ENCODE data around the gene RAP1GAP2.

Gene RAP1GAP2

DNA sequence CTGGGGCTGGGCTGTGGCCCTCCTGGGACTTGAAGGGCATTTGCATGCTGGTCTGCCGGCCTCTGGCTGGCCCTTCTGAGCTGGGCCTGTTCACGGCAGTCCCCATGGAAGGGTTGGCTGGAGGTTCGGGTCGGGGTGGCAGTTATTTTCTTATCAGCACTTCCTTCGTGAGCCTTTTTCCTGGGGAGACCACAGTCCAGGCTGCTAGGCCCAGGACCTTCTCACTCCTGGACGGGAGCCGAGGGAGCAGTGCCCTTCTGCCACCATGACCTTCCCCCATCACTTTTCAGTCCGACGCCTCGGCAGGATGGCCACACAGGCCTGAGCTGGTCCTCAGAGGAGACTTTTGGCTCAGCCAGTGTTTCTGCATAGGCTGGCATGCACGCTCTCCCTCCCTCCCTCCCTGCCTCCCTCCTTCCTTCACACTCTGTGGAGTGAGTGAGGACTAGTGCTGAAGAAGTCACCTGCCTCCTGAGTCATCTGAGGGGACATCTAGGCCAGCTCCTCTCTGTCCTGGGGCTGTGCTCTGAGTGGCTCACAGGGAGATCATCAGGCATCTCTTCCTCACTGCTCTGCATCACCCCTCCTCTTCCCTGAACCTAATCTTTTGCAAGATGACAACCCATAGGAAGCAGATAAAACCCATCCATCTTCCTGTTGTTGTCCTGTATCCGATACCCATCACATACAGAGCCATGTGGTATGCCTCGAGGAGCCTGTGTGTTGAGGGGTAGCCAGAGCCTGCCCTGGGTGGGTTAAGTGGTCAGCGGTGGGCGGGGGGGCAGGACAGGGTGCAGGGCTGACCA lies 109.7 kb downstream of the RAP1GAP2 start:
- no peaks in the 10 kb centered on the region for H3K36me3 ChIP-seq (ENCODE audit: control insufficient read depth in 1 of 2, insufficient read depth in 2 of 2, low read length in 2 of 2)
- no peaks in the 10 kb centered on the region for H3K4me1 ChIP-seq (ENCODE audit: control insufficient read depth in 1 of 2, insufficient read depth in 2 of 2, low read length in 2 of 2)
- no peaks in the 10 kb centered on the region for H3K27me3 ChIP-seq (ENCODE audit: low read depth, low read length)
- H3K27ac ChIP-seq (ENCODE audit: low read length), result no peak overlapping the region
- H3K9me3 ChIP-seq (ENCODE audit: control insufficient read depth in 1 of 2, low read length in 2 of 2), result no peaks in the 10 kb centered on the region
- no peak overlapping the region for H3K4me3 ChIP-seq (ENCODE audit: low read depth in 1 of 2, low read length in 2 of 2)

DNA sequence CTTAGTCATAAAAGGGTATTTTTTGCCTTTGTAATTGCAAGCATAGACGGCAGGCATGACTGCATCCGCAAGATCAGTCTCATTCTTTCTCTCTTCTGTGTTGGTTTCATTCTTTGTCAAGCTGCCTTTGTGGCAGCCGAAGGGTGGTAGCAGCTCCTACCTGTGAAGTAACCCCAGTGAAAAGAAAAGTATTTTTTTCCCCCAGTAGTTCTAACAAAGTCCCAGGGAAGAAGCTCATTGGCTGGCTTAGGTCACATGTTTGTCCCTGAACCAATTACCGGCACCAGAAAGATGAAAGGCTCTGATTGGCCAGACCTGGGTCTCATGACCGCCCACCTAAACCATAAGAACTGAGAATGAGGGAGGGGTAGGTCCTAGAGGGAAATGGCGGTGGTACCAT lies 110.7 kb downstream of the RAP1GAP2 start:
- no peaks in the 10 kb centered on the region for H3K4me1 ChIP-seq (ENCODE audit: control insufficient read depth in 1 of 2, insufficient read depth in 2 of 2, low read length in 2 of 2)
- no peak overlapping the region for H3K27ac ChIP-seq (ENCODE audit: low read length)
- H3K9me3 ChIP-seq (ENCODE audit: control insufficient read depth in 1 of 2, low read length in 2 of 2), result no peaks in the 10 kb centered on the region
- H3K36me3 ChIP-seq (ENCODE audit: control insufficient read depth in 1 of 2, insufficient read depth in 2 of 2, low read length in 2 of 2), result no peaks in the 10 kb centered on the region
- H3K4me3 ChIP-seq (ENCODE audit: low read depth in 1 of 2, low read length in 2 of 2), result no peak overlapping the region
- H3K27me3 ChIP-seq (ENCODE audit: low read depth, low read length), result no peaks in the 10 kb centered on the region

DNA sequence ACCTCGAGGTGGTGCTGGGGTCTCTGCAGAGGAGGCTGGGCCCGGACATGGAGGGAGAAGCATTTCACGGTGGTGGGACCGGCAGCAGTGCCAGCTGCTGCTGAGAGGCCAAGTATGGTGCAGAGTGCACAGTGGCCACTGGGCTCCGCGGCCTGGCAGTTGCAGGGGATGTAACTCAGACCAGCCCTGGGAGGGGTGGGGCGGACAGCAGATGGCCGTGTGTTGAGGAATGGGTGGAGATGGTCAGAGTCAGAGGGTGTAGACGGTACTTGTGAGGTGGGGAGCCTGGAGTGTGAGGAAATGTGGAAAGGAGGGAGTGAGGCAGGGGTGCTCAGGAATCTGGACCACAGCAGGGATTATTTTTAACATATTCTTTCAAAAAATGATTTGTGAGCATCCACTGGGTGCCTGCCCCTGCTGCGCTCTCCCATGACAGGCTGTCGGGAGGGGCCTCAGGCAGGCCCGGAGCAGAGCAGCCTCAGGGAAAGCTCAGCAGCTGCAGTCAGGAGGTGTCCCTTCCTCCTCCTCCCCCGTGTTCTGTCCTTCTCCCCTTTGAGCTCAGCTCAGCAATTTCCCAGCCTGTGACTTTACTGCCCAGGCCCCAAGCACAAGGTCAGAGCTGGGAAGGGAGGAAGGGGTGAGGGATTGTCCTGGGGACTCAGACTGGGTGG lies 113.1 kb downstream of the RAP1GAP2 start:
- Histone ChIP-seq H3K4me3 (ENCODE audit: low read depth in 1 of 2, low read length in 2 of 2) (no peak overlapping the region), H3K36me3 (ENCODE audit: control insufficient read depth in 1 of 2, insufficient read depth in 2 of 2, low read length in 2 of 2) (no peaks in the 10 kb centered on the region), H3K27ac (ENCODE audit: low read length) (no peak overlapping the region), H3K9me3 (ENCODE audit: control insufficient read depth in 1 of 2, low read length in 2 of 2) (no peaks in the 10 kb centered on the region), H3K4me1 (ENCODE audit: control insufficient read depth in 1 of 2, insufficient read depth in 2 of 2, low read length in 2 of 2) (no peaks in the 10 kb centered on the region), H3K27me3 (ENCODE audit: low read depth, low read length) (no peaks in the 10 kb centered on the region)

DNA sequence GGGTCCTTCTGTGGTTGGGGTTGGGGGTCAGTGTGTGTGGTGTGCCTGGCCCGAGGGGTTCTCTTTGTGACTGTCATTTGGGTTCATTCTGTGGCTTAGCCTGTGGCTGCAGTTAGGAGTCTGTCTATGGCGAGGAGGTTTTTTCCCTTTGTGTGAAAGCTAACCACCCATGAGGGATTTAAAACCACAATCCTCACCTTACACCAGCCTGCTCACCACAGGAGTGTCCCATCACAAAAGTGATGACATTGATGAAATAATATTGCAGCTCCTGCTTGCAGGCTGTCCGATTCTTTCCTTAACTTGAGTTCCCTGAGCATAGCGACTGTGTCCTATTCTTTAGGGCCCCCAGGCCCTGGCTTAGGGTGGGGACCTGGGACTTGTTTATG lies 113.6 kb downstream of the RAP1GAP2 start:
- no peaks in the 10 kb centered on the region for H3K9me3 ChIP-seq (ENCODE audit: control insufficient read depth in 1 of 2, low read length in 2 of 2)
- no peaks in the 10 kb centered on the region for H3K36me3 ChIP-seq (ENCODE audit: control insufficient read depth in 1 of 2, insufficient read depth in 2 of 2, low read length in 2 of 2)
- no peaks in the 10 kb centered on the region for H3K27me3 ChIP-seq (ENCODE audit: low read depth, low read length)
- H3K4me3 ChIP-seq (ENCODE audit: low read depth in 1 of 2, low read length in 2 of 2), result no peak overlapping the region
- H3K27ac ChIP-seq (ENCODE audit: low read length), result no peak overlapping the region
- H3K4me1 ChIP-seq (ENCODE audit: control insufficient read depth in 1 of 2, insufficient read depth in 2 of 2, low read length in 2 of 2), result no peaks in the 10 kb centered on the region

DNA sequence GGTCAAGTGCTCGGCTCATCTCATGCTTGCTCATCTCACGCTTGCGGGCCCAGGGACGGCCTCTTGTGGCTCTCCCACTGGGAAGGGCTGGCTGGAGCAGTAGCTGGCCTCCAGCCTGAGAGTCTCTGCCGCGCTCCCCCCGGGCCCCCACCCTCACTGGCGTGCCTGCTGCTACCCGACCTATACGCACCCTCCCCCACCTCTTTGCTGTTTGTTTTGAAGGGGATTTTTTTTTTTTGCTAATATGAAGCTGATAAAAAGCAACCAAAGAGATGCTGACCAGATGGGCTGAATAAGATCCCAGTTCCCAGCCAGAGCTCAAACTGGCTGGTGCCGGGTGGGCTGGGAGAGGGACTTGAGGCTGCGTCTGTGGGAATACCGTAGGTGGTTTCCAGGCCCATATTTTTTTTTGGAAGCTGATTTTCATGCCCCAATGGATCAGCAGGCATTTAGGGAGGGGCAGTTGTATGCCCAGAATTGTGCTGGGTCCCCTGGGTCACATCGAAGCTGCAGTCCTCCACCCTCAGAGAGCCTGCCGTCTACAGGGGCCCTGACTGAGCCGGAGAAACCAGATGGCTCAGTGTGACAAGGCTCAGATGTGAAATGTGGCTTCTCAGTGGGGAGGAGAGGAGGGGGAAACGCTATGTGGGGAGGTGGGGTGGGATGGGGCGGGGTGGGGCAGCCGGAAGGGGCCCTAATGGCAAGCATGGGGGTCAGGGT lies 115.0 kb downstream of the RAP1GAP2 start:
- H3K9me3 ChIP-seq (ENCODE audit: control insufficient read depth in 1 of 2, low read length in 2 of 2), result no peaks in the 10 kb centered on the region
- no peak overlapping the region for H3K27ac ChIP-seq (ENCODE audit: low read length)
- no peaks in the 10 kb centered on the region for H3K4me1 ChIP-seq (ENCODE audit: control insufficient read depth in 1 of 2, insufficient read depth in 2 of 2, low read length in 2 of 2)
- no peaks in the 10 kb centered on the region for H3K36me3 ChIP-seq (ENCODE audit: control insufficient read depth in 1 of 2, insufficient read depth in 2 of 2, low read length in 2 of 2)
- H3K4me3 ChIP-seq (ENCODE audit: low read depth in 1 of 2, low read length in 2 of 2), result no peak overlapping the region
- no peaks in the 10 kb centered on the region for H3K27me3 ChIP-seq (ENCODE audit: low read depth, low read length)

DNA sequence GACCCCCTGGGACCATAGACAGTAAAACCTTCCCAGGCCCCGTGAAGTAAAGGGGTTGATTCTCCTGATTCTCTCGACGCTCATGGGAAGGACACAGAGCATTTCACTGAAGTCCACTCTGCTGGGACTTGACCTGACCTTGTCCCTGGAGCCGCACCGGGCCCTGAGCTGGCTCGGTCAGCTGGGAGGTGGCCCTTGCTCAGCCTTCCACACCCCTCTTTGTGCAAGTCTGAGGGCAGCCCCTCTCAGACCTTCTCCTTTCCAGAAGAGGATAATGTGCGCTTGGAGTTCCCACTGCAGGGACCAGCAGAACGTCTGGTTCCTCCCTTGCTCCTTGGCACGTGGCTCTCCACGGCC lies 115.5 kb downstream of the RAP1GAP2 start:
- Histone ChIP-seq H3K4me1 (ENCODE audit: control insufficient read depth in 1 of 2, insufficient read depth in 2 of 2, low read length in 2 of 2) (no peaks in the 10 kb centered on the region), H3K4me3 (ENCODE audit: low read depth in 1 of 2, low read length in 2 of 2) (no peak overlapping the region), H3K27me3 (ENCODE audit: low read depth, low read length) (no peaks in the 10 kb centered on the region), H3K9me3 (ENCODE audit: control insufficient read depth in 1 of 2, low read length in 2 of 2) (no peaks in the 10 kb centered on the region), H3K27ac (ENCODE audit: low read length) (no peak overlapping the region), H3K36me3 (ENCODE audit: control insufficient read depth in 1 of 2, insufficient read depth in 2 of 2, low read length in 2 of 2) (no peaks in the 10 kb centered on the region)

DNA sequence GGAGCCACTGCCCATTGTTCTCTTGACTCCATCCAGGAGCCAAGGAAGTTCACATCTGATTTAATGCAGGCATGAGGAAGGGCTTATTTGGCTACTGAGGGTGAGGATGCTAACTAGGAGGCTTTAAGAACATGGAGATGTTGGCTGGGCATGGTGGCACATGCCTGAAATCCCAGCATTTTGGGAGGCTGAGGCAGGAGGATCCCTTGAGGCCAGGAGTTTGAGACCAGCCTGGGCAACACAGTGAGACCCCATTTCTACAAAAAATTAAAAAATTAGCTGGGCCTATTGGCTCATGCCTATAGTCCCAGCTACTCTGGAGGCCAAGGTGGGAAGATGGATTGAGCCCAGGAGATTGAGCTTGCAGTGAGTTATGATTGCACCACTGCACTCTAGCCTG lies 116.5 kb downstream of the RAP1GAP2 start:
- H3K36me3 ChIP-seq (ENCODE audit: control insufficient read depth in 1 of 2, insufficient read depth in 2 of 2, low read length in 2 of 2), result no peaks in the 10 kb centered on the region
- no peaks in the 10 kb centered on the region for H3K9me3 ChIP-seq (ENCODE audit: control insufficient read depth in 1 of 2, low read length in 2 of 2)
- H3K4me3 ChIP-seq (ENCODE audit: low read depth in 1 of 2, low read length in 2 of 2), result no peak overlapping the region
- H3K27ac ChIP-seq (ENCODE audit: low read length), result no peak overlapping the region
- no peaks in the 10 kb centered on the region for H3K4me1 ChIP-seq (ENCODE audit: control insufficient read depth in 1 of 2, insufficient read depth in 2 of 2, low read length in 2 of 2)
- no peaks in the 10 kb centered on the region for H3K27me3 ChIP-seq (ENCODE audit: low read depth, low read length)

DNA sequence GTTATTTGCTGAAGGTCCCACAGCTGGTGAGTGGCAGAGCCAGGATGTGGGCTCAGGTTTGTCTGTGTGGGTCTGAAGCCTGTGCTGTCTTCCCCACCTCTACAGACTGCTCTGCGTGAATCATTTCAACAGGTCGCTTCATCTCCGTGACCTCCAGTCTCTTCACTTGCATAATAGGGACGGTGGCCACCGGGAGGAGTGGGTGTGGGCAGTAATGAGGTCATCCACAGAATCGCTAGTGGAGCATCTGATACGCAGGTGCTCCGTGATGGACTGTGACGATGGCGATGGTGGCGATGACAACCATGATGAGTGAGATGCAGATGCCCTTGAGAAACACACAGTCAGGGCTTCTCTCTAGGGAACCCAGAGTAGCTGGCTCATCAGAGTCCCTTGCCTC lies 120.2 kb downstream of the RAP1GAP2 start:
- no peak overlapping the region for H3K27ac ChIP-seq (ENCODE audit: low read length)
- no peaks in the 10 kb centered on the region for H3K36me3 ChIP-seq (ENCODE audit: control insufficient read depth in 1 of 2, insufficient read depth in 2 of 2, low read length in 2 of 2)
- no peaks in the 10 kb centered on the region for H3K9me3 ChIP-seq (ENCODE audit: control insufficient read depth in 1 of 2, low read length in 2 of 2)
- no peaks in the 10 kb centered on the region for H3K4me1 ChIP-seq (ENCODE audit: control insufficient read depth in 1 of 2, insufficient read depth in 2 of 2, low read length in 2 of 2)
- H3K4me3 ChIP-seq (ENCODE audit: low read depth in 1 of 2, low read length in 2 of 2), result no peak overlapping the region
- H3K27me3 ChIP-seq (ENCODE audit: low read depth, low read length), result no peaks in the 10 kb centered on the region

DNA sequence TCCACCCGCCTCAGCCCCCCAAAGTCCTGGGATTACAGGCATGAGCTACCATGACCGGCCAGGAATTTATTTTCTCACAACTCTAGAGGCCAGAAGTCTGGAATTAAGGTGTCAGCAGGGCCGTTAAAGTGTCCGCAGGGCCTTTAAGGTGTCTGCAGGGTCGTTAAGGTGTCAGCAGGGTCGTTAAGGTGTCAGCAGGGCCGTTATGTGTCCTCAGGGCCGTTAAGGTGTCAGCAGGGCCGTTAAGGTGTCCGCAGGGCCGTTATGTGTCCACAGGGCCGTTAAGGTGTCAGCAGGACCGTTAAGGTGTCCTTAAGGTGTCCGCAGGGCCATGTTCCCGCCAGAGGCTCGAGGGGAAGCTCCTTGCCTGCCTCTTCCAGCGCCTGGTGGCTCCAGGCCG lies 125.2 kb downstream of the RAP1GAP2 start:
- Histone ChIP-seq H3K27ac (ENCODE audit: low read length) (no peak overlapping the region), H3K4me1 (ENCODE audit: control insufficient read depth in 1 of 2, insufficient read depth in 2 of 2, low read length in 2 of 2) (no peaks in the 10 kb centered on the region), H3K27me3 (ENCODE audit: low read depth, low read length) (no peaks in the 10 kb centered on the region)

DNA sequence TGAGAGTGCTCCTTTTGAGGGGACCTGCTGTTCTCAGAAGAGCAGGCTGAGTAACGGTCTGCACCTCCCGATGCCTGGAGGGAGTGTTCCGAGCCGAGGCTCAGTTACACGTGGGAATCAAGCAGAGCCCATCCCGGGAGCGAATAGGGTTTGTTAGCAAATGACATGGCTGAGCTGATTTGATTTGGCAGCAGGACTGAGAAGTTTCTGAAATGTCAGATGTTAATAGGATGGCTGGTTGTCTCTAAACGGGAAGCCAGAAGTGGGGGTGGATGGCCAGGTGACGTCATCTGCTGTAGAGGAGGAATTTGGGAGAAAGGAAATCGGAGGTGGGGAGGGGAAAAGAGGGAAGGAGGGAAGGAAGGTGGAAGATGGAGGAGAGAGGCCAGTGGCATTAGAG lies 128.0 kb downstream of the RAP1GAP2 start:
- Histone ChIP-seq H3K4me3 (ENCODE audit: low read depth in 1 of 2, low read length in 2 of 2) (no peak overlapping the region), H3K4me1 (ENCODE audit: control insufficient read depth in 1 of 2, insufficient read depth in 2 of 2, low read length in 2 of 2) (no peaks in the 10 kb centered on the region)

More for the DNA sequence above, 125.2 kb downstream of the RAP1GAP2 start:
- Histone ChIP-seq H3K36me3 (ENCODE audit: control insufficient read depth in 1 of 2, insufficient read depth in 2 of 2, low read length in 2 of 2) (no peaks in the 10 kb centered on the region), H3K4me3 (ENCODE audit: low read depth in 1 of 2, low read length in 2 of 2) (no peak overlapping the region), H3K9me3 (ENCODE audit: control insufficient read depth in 1 of 2, low read length in 2 of 2) (no peaks in the 10 kb centered on the region)

DNA sequence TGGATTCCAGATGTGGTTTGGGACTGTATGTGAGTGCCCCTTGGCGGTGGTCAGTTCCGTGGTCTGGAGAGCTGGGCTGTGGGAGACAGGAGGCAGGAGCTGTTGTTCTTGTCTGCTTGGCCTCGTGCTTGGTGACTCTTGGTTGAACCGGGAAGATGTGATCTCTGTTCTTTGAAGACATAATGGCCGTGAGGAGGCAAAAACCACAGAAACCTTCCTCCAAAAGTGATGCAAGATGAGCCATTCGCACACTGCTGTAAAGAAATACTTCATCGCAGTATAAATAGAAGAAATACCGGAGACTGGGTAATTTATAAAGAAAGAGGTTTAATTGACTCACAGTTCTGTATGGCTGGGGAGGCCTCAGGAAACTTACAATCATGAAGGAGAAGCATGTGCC lies 128.8 kb downstream of the RAP1GAP2 start:
- Histone ChIP-seq H3K27ac (ENCODE audit: low read length) (no peak overlapping the region), H3K27me3 (ENCODE audit: low read depth, low read length) (no peaks in the 10 kb centered on the region), H3K4me3 (ENCODE audit: low read depth in 1 of 2, low read length in 2 of 2) (no peak overlapping the region), H3K4me1 (ENCODE audit: control insufficient read depth in 1 of 2, insufficient read depth in 2 of 2, low read length in 2 of 2) (no peaks in the 10 kb centered on the region), H3K9me3 (ENCODE audit: control insufficient read depth in 1 of 2, low read length in 2 of 2) (no peaks in the 10 kb centered on the region), H3K36me3 (ENCODE audit: control insufficient read depth in 1 of 2, insufficient read depth in 2 of 2, low read length in 2 of 2) (no peaks in the 10 kb centered on the region)

More for the DNA sequence above, 128.0 kb downstream of the RAP1GAP2 start:
- Histone ChIP-seq H3K27me3 (ENCODE audit: low read depth, low read length) (no peaks in the 10 kb centered on the region), H3K9me3 (ENCODE audit: control insufficient read depth in 1 of 2, low read length in 2 of 2) (no peaks in the 10 kb centered on the region), H3K36me3 (ENCODE audit: control insufficient read depth in 1 of 2, insufficient read depth in 2 of 2, low read length in 2 of 2) (no peaks in the 10 kb centered on the region), H3K27ac (ENCODE audit: low read length) (no peak overlapping the region)
